Measurements from ENCODE around the gene DUSP5.

- no peak for TF ChIP-seq CTCF (IDR thresholded peaks at IDR 0.05 in 2 of 3, conservative IDR thresholded peaks at IDR 0.05 in 1 of 3; ENCODE audit: borderline replicate concordance in 1 of 3, insufficient read depth in 1 of 3, low read depth in 2 of 3, low read length in 2 of 3)
- no peak for TF ChIP-seq POLR2A (IDR thresholded peaks at IDR 0.05; ENCODE audit: borderline replicate concordance, extremely low read depth, insufficient read depth, insufficient read length)
- no peak for TF ChIP-seq EZH2 (IDR thresholded peaks at IDR 0.05)
- TF ChIP-seq YY1 (IDR thresholded peaks at IDR 0.05; ENCODE audit: extremely low read depth, insufficient replicate concordance, low read depth, low read length) = no peak
- TF ChIP-seq EZH2phosphoT487 (IDR thresholded peaks at IDR 0.05; ENCODE audit: borderline replicate concordance) = no peak
- TF ChIP-seq CBX3 (IDR thresholded peaks at IDR 0.05; ENCODE audit: low read depth) = no peak
- no peak for TF ChIP-seq ATF3 (IDR thresholded peaks at IDR 0.05)
- TF ChIP-seq POLR2AphosphoS5 (IDR thresholded peaks at IDR 0.05; ENCODE audit: low read depth, low read length) = peak; percentile 13
- no peak for TF ChIP-seq SIN3A (IDR thresholded peaks at IDR 0.05; ENCODE audit: low read depth)
- TF ChIP-seq CEBPB (IDR thresholded peaks at IDR 0.05; ENCODE audit: low read depth) = no peak
- TF ChIP-seq REST (IDR thresholded peaks at IDR 0.05; ENCODE audit: low read depth) = no peak
Measured at GRCh38 chr10:110525349-110526260, 27.9 kb downstream of the DUSP5 start.

All from HCT116 (cell line).